Right hindlimb (tissue), 1 donor: ENCODE data around the gene INPP5D.
A peak's percentile ranks its signal among the peaks of the same experiment; 100 is the strongest.
"Not testable (repeated sequence)": the region's sequence is repeated elsewhere in the genome, so short reads cannot be mapped to it uniquely, and the experiment has no call there.

Experiments used
- DNase-seq: peaks from one replicate; pipeline ENCODE4 v3.0.0-alpha.2; 2018

INPP5D gene

GRCh38 chr2:233147136-233147828 is 87.1 kb downstream of the INPP5D start:
- DNase-seq: no peak

GRCh38 chr2:233147829-233148167 is 87.7 kb downstream of the INPP5D start:
- DNase-seq: no peak

GRCh38 chr2:233148354-233148753 is 88.2 kb downstream of the INPP5D start:
- DNase-seq: no peak

- peak; percentile 77 for DNase-seq
Observed at GRCh38 chr2:233152541-233152940, 92.4 kb downstream of the INPP5D start.

GRCh38 chr2:233153146-233153798 is 93.1 kb downstream of the INPP5D start:
- no peak for DNase-seq

- no peak for DNase-seq
Observed at GRCh38 chr2:233156001-233156400, 95.9 kb downstream of the INPP5D start.

GRCh38 chr2:233156461-233156860 is 96.3 kb downstream of the INPP5D start:
- not testable (repeated sequence) for DNase-seq

- no peak for DNase-seq
Observed at GRCh38 chr2:233161730-233162129, 101.6 kb downstream of the INPP5D start.

GRCh38 chr2:233162770-233163169 is 102.6 kb downstream of the INPP5D start:
- no peak for DNase-seq

GRCh38 chr2:233163486-233164103 is 103.5 kb downstream of the INPP5D start:
- peak; percentile 47 for DNase-seq

- DNase-seq: no peak
Observed at GRCh38 chr2:233164128-233164635, 104.0 kb downstream of the INPP5D start.

GRCh38 chr2:233164967-233165366 is 104.8 kb downstream of the INPP5D start:
- DNase-seq: no peak

GRCh38 chr2:233165543-233165894 is 105.4 kb downstream of the INPP5D start:
- DNase-seq: no peak

- DNase-seq: peak; percentile 39
Observed at GRCh38 chr2:233165895-233166661, 105.9 kb downstream of the INPP5D start.

GRCh38 chr2:233168445-233168844 is 108.3 kb downstream of the INPP5D start:
- DNase-seq: no peak

GRCh38 chr2:233168919-233169318 is 108.8 kb downstream of the INPP5D start:
- DNase-seq: no peak

GRCh38 chr2:233171344-233171743 is 111.2 kb downstream of the INPP5D start:
- no peak for DNase-seq

- no peak for DNase-seq
Observed at GRCh38 chr2:233173115-233173514, 113.0 kb downstream of the INPP5D start.

- DNase-seq: no peak
Observed at GRCh38 chr2:233174137-233174536, 114.0 kb downstream of the INPP5D start.

GRCh38 chr2:233178994-233179847 is 119.1 kb downstream of the INPP5D start:
- DNase-seq: no peak

GRCh38 chr2:233179848-233180366 is 119.8 kb downstream of the INPP5D start:
- DNase-seq: no peak

GRCh38 chr2:233183869-233184418 is 123.8 kb downstream of the INPP5D start:
- no peak for DNase-seq
